Measurements from ENCODE around the gene TTN. TPM values are rescaled to one million over a fixed set of nuclear protein-coding genes. Genes with fewer than 3 reads are reported as not detected.

TTN gene
- total and polyA plus RNA-seq, 2 of the 4 experiments (the other 2 are of a cell fraction), result 0.02 to 0.18 TPM

DNA sequence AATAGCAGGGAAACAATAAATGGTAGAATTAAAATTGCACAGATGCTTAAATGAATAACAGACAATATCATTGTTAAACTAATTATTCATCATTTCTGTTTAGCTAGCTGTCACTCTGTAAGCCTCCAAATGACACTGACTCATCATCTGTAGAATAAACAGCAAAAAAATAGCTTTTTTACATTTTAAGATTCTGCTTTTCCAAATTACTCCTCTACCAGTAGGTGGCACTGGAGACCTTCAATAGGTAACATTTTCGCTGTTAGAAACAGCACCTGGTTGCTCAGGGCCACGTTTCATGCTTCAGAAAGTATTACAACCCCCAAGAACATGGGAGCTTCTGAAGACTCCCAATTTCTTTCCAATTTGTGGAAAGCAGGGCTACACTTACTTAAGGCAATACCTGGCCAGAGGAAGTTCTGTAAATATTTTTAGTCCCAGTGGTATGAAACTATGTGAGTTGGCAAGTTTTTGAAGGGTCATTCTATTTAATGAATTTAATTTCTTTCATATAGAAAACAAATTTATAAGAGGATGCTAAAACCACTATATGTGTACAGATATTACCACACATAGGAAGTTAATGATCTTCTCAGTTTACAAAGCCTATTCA is 45.4 kb downstream of the TTN start:
- Histone ChIP-seq H4K8ac (ENCODE audit: low read depth in 2 of 2, low read length in 2 of 2) (no peak overlapping the region), H3K14ac (replicated peaks; ENCODE audit: low read depth, low read length) (no peak overlapping the region), H2AK5ac (ENCODE audit: low read depth, low read length) (no peak overlapping the region), H3K9me3 (ENCODE audit: control insufficient read depth, insufficient read depth, low read length) (no peaks in the 10 kb centered on the region), H2AFZ (replicated peaks; ENCODE audit: low read length, poor library complexity) (no peak overlapping the region), H2BK120ac (ENCODE audit: low read depth, low read length) (no peak overlapping the region), H3K9me1 (ENCODE audit: insufficient read depth, low read length) (no peaks in the 10 kb centered on the region), H3K18ac (ENCODE audit: low read depth, low read length) (no peak overlapping the region), H3K79me1 (ENCODE audit: low read depth in 1 of 2, low read length in 2 of 2) (no peaks in the 10 kb centered on the region), H2BK20ac (ENCODE audit: low read depth, low read length) (no peak overlapping the region), H2BK15ac (ENCODE audit: low read depth, low read length) (no peak overlapping the region), H3K23ac (ENCODE audit: low read depth, low read length) (no peak overlapping the region), H3K27me3 (ENCODE audit: control insufficient read depth, insufficient read depth, low read length) (peaks cover 2% of the 10 kb centered on the region; the same call in 1 of the 2 replicates), H4K91ac (ENCODE audit: insufficient read depth, low read depth, low read length) (no peak overlapping the region), H4K20me1 (ENCODE audit: insufficient read depth, low read length) (no peaks in the 10 kb centered on the region), H4K5ac (ENCODE audit: low read depth, low read length) (no peak overlapping the region), H2AK9ac (replicated peaks; ENCODE audit: low read depth, low read length, poor library complexity) (no peak overlapping the region), H2BK5ac (ENCODE audit: low read depth, low read length, poor library complexity, severe bottlenecking) (no peak overlapping the region), H3K4ac (ENCODE audit: low read depth, low read length) (no peak overlapping the region), H3K56ac (ENCODE audit: extremely low read depth, insufficient read depth, low read length) (no peak overlapping the region), H3K4me3 (ENCODE audit: insufficient read depth, low read depth, low read length) (no peak overlapping the region), H3K4me2 (ENCODE audit: low read depth, low read length) (no peak overlapping the region), H3K4me1 (ENCODE audit: control insufficient read depth, insufficient read depth, low read length) (no peaks in the 10 kb centered on the region), H3K36me3 (ENCODE audit: control insufficient read depth, insufficient read depth, low read length) (no peaks in the 10 kb centered on the region), H3K9ac (ENCODE audit: low read depth, low read length) (no peak overlapping the region), H3K27ac (ENCODE audit: insufficient read depth, low read length) (no peak overlapping the region)
- ChIA-PET POLR2A (ENCODE audit: unreplicated experiment) (no interaction called here), CTCF (interaction anchor here (0.6 to 1.9 kb wide), 14 partner anchors 10 to 997 kb away, joined by 3 to 11 read pairs (median 4); no protein-coding TSS in a partner anchor)
- DNase-seq (peak; percentile 49), ATAC-seq (ENCODE audit: low read depth) (peak; percentile 33; the same call in 1 of the 2 replicates)
- intact Hi-C loops (cut with micrococcal nuclease) (loop anchor here (1.0 kb wide), 1 partner anchor 152 kb away; no protein-coding TSS in a partner anchor), in situ Hi-C loops (cut with MboI; ENCODE audit: low sequenced_read_pairs) (no loop called here), dilution Hi-C loops (cut with HindIII; ENCODE audit: low sequenced_read_pairs, unreplicated experiment) (no loop called here)
- WGBS, 2 experiments (ENCODE audit: extremely low coverage in 2 of 2, insufficient read length in 1 of 2), result 0% methylated on average over 1 of the region's 2 CpGs; no CpG with 5 or more reads in 1 of the 2 experiments
- TF ChIP-seq POLR2A (IDR thresholded peaks at IDR 0.05; ENCODE audit: low read depth, low read length) (no peak), MAZ (IDR thresholded peaks at IDR 0.05; ENCODE audit: borderline replicate concordance, low read depth, low read length) (no peak), SMC3 (IDR thresholded peaks at IDR 0.05; ENCODE audit: low read depth, low read length) (peak; percentile 33; the same call in 1 of the 2 replicates), RAD21 (IDR thresholded peaks at IDR 0.05; ENCODE audit: low read length) (peak; percentile 65), CHD1 (IDR thresholded peaks at IDR 0.05; ENCODE audit: low read depth, low read length) (no peak), BHLHE40 (IDR thresholded peaks at IDR 0.05; ENCODE audit: low read depth, low read length) (no peak), CTCF (conservative IDR thresholded peaks at IDR 0.05; ENCODE audit: low read depth, low read length) (peak; percentile 66)
- BruUV-seq (replicated peaks), result no TSS peak

Data from IMR-90 (cell line).